GM21390 (cell line): ENCODE measurements around the gene C5orf58.
"Not testable (repeated sequence)": the region's sequence is repeated elsewhere in the genome, so short reads cannot be mapped to it uniquely, and the experiment has no call there.

Source experiments
- ATAC-seq: cut with Tn5 transposase; IDR thresholded peaks from one replicate; pipeline ENCODE4 v1.9.1; 2021; ENCODE audit not compliant: unreplicated experiment

The C5orf58 gene

DNA sequence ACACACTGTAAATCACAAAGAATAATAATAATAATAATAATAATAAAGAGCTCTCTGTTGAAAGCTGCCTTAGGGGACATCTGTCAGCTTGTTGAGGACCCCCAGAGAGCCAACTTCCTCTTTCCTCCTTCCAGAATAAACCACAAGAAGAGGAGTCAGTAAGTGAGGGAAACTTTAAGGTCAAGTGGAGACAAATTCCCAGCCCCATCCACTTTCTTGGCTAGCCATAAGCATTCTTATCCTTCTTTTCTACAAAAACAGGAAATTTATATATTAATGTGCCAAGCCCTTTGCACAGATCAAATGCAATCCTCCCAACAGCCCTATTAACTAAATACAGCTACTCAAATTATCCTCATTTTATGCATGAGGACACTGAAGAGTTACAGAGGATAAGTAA, 9.4 kb upstream of the C5orf58 start:
- no peak for ATAC-seq

DNA sequence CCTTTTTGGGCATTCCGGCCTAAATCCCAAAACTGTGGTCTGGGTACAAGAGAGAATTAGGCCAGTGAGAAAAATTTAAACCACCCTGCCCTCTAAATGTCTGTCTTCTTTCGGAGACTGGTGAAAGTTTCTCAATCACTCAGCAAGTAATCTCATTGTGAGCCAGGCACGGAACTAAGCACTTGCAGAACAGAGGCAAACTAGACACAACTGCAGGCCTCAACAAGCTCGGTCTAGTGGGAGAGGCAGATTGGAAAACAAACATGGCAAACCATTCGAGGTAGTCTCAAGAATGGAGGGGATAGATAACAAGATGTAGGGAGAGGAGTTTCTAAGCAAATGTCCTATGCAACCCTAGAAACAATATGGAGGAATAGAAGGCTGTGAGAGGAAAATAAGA, 8.9 kb upstream of the C5orf58 start:
- no peak for ATAC-seq

DNA sequence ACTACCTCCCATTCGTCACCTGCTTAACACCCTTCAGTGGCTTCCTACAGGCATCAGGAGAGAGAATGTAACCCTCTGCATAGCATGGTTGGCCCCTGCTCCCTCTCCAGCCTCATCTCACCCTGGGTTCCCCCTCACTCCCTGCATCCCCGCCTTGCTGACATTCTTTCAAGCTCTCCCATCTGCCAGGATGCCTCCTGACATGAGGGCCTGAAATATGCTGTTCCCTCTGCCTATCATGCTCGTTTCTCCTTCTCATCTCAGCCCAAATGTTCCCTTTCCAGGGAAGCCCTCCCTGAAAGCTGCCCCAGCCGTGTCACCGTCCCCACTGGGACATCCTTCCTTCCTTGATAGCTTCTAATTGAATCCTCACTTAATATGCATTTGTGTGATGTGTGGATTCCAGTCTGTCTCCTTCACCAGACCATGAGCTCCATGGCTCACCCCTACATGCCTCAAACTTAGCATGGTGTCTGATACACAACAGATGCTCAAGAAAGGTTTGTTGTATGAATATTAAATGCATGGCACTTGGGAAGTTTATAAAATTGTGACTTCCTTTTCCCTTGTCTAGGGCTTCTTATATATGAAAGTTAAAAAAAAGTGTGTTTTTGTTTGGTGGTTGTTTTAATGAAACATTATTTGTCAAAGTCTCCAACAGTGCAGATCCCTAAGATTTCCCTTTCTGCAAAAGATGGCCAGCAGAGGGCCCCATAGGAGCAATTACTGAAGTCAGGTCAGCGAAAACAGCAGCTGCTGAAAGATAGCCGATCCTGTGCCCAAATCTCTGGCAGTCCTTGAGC, 7.3 kb upstream of the C5orf58 start:
- ATAC-seq: peak; percentile 63

DNA sequence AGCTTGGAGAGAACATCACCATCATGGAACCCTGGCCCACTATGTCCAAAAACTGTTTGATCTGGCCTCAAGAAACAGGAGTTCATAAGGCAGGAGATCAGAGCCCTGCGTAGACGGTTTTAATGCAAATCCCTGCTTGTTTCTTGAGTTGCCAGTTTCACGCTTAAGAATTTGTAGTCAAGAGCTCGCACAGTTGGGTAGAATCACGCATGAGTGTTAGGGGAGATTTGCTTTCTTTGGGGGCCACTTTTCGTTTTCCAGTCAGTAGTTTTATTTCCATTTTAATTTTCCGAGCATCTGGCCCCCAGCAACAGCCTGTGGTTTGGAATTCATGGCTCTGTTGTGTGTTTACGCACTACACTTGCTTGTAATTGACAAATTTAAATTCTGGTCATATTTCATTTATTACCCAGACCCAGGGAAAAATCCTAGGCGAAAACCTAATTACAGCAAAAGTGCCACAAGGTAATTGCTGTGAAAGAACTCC, 6.6 kb upstream of the C5orf58 start:
- no peak for ATAC-seq

DNA sequence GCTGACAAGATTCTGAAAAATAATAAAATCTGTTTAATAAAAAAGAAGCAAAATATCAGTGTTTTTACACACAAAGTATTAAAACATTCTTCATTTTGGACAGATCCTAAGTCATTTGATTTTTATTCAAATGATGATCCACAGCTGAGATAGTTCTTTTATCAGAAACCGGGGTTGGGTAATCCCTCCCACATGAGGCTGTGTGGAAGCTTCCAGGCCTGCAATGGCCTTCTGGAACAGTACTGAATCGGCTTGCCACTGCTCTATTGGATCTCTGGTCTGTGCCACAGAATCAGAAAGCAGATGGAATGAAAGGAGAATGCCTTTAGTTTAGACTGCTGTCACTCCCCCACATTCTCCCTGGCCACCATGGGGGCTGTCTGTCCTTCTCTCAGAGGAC, 6.1 kb upstream of the C5orf58 start:
- no peak for ATAC-seq

DNA sequence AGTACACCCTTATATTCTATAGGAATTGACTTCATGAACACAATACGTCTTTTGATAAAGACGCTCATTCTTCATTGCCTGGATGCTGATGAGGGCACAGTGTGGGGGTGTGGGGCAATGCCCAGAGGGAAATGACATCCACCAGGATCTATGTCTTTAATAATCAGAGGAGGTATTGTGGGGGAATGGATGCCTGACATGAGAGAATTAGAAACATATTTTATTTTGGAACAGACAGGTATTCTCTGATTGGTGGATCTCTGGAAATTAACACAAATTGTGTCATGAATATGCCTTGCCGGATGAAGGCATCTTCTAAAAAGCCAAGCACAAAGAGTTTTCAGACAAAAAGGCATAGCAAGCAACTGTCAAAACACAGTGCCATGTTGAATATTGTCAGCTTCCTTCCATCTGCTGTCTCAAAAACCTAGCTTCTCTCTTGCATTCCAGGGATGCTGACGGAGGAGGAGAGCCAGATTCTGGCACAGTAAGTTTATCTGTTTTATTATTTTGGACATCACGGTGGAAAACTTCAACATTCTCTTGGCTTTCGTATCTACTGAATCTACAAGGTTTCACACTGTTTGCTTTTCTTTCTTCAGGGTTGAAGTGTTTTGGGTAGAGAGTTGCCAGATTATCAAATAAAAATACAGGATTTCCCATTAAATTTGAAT, 3.9 kb upstream of the C5orf58 start:
- ATAC-seq: no peak

DNA sequence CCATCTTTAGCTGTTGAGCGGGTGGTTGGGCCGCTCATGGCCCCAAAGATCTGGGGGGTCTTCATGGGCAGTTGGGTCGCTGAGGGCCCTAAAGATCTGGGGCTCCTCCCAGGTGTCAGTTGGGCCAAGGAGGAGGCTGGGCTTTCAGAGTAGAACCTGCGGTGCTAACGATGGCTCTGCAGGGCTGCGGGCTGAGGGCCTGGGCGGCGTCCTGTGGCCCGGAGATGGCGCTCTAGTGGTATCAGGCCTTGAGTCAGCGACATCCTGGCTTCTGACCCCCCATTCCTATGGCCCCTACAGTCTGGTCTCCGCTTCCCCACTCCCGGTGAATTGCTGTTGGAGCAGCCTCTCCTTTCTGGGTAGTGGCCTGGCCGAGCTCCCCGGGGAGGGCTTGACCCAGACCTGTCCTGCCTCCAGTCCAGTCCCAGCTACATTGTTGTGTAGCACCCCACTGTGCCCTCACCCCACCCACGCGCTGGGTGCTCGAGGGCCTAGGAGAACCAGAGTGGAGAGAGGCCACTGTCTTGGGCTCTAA, 640 bp downstream of the C5orf58 start:
- ATAC-seq: no peak

DNA sequence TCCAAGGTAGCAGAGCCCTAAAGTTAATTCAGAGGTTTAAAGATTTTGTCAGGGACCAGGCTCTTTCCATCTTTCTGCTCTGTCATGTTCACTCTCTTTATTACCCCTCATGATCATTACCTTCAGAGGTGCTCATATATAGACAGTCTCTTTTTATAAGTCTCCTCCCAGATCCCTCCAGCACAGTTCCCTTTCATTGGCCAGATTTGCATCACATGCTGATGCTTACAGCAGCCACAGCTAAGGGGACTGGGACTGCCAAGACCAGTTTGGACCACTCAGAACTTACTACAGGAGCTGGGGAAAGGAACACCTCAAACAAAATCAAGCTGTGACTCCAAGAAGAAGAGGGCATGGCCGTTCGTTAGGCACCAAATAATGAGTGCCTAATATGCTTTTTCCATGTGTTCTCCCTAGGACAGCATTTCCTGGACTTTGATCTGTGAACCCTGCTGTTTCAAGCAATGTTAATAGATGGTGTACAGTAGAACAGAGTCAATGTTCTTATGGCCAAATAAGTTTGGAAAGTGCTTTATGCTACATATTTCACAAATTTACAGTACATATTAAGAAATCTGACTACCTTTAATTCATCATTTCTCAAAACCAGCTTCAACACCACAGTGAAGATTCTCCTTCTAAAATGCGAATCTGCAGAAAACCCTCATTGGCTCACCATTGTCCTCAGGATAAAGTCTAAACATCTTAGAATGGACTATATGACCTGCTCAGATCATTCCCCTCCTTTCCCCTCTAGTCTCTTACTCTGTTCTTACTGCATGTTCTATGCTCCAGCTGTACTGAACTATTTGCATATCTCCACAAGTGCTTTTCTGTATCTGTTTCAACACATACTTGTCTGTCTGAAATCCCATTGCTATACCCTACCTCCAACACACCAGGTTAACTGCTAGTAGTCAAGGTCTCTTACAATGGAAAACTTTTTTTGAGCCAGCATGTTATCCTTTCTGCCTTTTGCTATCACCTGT, 3.4 kb downstream of the C5orf58 start:
- peak; percentile 88 for ATAC-seq

DNA sequence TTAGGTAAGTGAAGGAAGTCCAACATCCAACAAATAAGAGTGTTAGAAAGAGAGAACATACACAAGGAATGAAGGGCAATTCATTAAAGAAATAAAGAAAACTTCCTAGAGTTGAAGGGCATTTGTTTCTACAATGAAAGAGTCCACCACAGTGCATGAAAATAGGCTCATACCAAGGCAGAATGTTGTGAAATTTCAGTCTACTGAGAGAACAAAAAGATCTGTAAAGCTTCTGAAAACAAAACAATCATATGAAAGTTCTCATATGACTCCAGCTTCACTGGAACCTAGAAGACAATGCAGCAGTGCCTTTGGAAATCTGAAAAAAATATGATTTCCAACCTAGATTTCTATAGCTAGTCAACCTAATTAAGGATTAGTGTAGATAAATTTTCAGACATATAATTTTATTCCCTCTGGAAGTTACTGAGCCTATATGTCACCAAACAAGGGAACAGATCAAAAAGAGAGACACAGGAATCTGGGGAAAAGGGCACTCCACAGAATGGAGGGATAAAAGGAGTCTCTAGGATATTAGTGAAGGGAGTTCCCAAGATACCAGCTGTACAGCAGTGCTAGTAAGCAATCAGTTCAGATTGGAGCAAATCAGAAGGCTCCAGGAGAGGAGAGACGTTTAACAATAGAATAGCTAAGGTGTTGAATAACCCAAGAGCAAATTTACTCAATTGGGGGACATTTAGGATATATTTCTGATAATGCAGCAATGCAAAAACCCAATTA, 5.8 kb downstream of the C5orf58 start:
- ATAC-seq: no peak

DNA sequence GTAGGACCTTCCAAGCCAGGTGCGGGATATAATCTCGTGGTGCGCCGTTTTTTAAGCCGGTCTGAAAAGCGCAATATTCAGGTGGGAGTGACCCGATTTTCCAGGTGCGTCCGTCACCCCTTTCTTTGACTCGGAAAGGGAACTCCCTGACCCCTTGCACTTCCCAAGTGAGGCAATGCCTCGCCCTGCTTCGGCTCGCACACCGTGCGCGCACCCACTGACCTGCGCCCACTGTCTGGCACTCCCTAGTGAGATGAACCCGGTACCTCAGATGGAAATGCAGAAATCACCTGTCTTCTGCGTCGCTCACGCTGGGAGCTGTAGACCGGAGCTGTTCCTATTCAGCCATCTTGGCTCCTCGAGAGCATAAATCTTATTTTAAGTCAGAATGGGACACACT, 12.7 kb downstream of the C5orf58 start:
- not testable (repeated sequence) for ATAC-seq

DNA sequence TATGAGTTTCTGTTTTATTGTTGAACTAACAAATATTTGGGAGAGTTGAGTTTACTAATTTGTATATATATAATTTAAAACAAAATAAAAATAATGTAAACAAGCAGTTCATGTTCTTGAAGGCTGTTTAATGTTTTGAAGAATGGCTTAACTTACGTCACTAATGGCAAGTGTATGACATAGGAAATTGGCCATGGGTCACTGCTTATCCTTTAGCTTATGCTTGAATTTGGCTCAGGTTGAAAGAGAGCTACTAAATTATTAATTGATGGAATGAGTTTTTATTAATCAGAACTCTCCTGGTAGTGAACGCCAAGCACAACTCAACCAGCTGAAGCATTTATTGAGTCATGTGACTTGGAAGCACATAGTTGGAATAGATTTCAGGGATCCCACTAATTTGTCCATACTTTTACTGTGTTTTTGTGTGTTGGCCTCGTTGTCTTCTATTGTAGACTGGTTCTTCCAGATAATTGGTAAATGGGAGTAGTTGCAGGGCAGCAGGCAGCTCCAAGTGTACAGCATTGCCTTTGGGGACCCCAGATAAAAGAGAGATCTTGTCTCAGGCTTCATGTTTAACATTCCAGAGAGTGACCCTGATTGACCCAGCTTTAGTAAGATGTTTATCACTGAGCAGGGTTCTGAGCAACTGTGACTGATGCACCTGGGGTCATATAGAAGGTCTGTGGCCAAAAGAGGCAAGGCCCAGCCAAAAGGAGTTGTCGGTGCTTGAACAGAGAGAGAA, 13.5 kb downstream of the C5orf58 start:
- ATAC-seq: no peak

DNA sequence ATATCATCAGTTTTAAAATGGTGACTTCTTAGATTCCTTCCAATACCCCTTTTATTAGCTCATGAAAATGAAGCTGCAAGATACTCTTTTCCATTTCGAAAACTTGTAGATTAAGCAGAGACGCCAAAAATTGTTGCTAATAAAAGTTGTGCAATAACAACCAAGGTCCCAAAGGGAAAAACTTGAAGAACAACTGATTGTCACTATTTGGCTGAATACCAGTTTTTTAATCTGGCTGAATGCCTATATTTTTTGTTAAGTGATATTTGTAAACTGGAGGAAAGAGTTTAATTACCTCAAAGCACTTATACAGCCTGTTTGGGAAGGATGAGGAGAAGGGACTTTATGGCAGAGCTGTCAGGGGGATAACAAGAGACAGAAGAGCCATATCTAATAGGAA, 14.6 kb downstream of the C5orf58 start:
- no peak for ATAC-seq

DNA sequence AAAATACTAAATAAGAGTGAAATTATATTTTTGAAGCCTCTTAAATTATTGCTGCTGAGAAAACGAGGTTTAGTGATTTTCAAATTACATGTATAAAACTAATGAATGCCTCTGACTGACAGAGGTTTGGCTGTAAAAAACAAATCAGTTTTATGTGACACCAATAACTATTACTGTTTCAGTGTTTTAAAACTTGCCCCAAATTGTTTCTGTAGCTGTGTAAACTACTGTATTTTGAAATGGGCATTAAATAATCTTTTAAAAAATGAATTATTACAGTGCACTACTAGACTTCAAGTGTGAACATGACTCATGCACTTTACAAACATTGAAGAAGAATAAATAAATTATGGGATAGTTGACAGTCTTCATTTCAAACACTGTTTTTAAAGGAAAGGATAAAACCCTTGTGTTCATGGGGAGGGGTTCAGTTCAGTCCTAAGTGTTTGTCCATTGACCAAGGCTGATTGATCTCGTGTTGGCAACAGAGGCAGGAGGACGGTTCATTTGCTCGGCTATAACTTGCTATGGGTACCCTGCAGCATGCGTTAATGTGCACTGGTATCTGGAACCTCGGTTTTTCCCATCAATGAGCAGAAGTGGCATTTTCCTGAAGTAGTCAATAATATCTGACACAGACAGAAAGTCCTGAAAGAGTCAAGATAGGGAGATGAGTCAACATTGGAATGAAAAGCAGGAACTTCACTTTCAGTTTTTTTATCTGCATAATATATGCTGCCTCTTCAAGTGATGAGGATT, 15.6 kb downstream of the C5orf58 start:
- no peak for ATAC-seq

DNA sequence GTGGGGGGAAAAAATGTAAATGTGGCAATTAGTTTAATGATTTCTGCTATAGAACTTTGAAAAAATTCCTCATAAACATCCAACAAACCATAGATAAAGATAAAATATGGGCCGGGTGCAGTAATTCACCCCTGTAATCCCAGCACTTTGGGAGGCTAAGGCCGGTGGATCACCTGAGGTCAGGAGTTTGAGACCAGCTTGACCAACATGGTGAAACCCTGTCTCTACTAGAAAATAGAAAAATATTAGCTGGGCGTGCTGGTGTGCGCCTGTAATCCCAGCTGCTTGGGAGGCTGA, 16.1 kb downstream of the C5orf58 start:
- ATAC-seq: not testable (repeated sequence)

DNA sequence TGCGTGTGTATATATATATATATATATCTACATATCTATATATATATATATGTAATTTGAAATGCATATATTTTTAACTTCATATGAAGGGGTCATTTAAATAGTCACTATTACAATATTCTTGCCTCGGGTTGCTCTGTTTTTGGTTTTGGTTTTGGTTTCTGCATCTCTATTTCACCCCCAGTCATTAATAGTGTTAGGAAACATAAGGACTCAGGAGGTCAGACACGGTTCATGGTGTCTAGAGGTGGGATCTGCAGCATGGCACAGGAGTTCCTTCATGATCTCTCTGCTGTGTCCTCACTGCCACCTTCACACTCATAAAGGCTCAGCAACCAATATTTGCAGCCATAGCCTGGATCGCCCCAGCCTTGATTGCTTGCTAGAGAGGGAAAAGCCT, 16.6 kb downstream of the C5orf58 start:
- no peak for ATAC-seq

DNA sequence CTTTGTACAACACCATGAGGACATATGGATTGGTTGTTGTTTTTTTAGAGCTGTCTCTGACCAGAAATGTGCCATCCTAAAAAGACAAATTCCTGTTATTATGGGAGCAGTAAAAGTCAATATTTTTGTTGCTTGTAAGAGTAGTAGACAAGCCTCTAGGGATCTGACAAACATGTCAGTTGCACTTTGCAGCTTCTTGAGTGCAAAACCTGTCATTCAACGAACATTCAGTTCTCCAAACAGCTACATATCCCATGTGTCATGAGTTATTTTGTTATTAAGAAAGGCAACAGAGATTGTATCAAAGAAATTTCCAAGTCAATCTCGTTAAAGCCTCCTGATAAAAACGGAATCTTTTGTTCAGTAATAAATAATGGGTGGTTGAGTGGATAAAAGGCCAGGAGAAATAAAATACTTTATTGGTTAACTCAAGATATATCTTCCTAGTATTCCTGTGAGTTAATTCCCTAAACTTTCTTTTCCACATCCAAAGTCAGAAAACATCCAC, 18.1 kb downstream of the C5orf58 start:
- no peak for ATAC-seq

DNA sequence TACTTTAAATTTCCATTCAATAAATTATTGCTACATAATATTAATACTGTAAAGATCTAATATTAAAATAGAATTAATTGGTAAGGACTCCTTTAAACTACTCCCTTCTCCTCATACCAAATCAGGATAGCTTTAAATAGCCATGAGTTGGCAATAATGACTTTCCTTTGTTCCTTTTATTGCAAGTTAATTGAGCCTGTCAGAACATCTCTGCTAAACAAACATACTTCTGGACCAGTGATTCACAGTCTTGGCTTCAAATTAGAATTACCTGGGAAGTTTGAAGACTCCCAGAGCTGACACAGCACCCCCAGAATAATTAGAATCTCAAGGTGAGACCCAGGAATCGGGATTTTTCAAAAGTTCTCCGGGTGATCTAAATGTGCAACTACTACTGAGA, 18.7 kb downstream of the C5orf58 start:
- no peak for ATAC-seq

DNA sequence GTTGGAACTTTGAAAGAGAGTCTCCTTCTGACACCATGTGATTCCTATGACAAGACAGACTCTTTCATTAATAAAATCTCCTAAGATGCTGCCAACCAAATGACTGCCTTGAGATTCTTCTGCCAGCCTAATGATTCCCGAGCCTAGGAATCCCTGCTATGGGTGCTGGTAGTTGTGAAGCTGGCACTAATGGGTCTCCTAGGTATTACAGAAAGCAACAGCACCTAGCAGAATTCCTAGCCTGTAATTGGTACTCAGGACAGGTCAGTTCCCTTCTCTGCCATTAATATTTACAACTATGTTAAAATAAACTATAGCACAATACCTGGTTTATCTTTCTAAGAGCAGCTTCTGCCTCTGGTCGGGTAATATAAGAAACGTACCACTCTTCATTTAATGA, 19.3 kb downstream of the C5orf58 start:
- no peak for ATAC-seq
